HG03520 (cell line): ENCODE measurements around the gene CDH4.
"Not testable (repeated sequence)": the region's sequence is repeated elsewhere in the genome, so short reads cannot be mapped to it uniquely, and the experiment has no call there.

ENCODE experiments used
- ATAC-seq: cut with Tn5 transposase; IDR thresholded peaks from one replicate; pipeline ENCODE4 v1.9.1; 2021; ENCODE audit warnings: mild to moderate bottlenecking, moderate library complexity; ENCODE audit not compliant: unreplicated experiment

Gene CDH4

DNA sequence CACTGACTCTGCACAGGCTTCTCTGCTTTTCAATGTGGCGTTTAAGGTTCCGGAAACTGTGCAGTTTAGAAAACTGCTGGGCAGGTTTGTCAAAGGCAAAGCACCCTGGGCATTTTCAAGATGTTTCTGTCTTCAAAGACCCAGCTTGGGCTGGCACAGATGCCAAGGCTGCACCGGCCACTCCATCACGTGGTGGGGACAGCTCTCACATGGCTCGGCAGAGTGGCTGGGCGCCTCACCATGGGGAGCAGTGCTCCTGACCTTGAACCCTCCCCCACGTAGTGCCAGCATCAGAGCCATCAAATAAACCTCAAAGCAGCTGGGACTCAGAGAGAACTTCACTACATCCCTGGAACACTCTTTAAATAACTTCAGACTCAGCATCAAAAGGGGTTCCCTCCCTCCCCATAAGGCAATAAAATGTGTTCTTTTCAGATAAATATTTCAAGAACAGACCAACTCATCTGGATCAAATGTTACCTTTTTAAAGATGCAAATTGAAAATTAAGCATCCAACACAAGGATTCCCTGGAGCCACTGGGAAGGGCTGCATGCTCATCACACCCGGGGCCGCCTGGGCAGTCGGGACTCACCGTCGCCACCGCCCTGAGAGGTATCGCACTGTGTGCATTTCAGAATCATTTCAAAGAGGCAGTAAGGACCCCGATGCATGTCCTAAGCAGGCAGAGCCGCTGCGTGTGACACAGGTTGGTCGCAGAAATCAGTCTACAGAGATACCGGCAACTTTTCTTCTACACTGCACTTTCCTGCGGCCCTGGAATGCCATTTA, 157.1 kb downstream of the CDH4 start:
- ATAC-seq, result no peak

- ATAC-seq, result no peak
Observed at GRCh38 chr20:61411743-61412142, 159.7 kb downstream of the CDH4 start.

GRCh38 chr20:61413752-61414151, 161.7 kb downstream of the CDH4 start:
- no peak for ATAC-seq

DNA sequence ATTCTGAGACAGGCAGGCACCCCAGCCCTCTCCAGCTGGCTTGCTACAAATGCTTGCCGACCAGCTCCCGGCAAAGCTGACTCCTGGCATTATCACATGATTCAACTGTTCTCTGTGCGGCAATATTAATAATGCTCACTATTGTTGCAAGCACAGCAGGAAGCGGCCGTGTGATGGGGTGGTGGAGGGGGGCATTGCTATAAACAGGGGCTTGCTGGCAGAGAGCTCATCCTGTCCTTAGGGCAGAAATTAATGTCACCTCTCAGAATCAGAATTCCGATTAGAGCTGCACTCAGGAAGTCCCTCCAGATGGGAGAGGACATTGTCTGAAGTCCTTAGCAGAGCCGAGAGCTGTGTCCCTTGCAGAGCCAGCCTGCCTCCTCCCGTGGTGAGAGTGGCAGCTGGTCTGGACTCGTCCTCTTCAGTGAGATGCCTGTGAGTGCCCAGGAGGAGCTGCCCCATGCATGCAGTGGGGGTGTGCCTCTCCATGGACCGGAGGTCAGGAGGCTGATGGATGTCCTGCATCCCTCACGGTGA, 162.5 kb downstream of the CDH4 start:
- ATAC-seq, result no peak

GRCh38 chr20:61416546-61416945, 164.5 kb downstream of the CDH4 start:
- no peak for ATAC-seq

GRCh38 chr20:61417221-61417941, 165.3 kb downstream of the CDH4 start:
- ATAC-seq, result no peak

DNA sequence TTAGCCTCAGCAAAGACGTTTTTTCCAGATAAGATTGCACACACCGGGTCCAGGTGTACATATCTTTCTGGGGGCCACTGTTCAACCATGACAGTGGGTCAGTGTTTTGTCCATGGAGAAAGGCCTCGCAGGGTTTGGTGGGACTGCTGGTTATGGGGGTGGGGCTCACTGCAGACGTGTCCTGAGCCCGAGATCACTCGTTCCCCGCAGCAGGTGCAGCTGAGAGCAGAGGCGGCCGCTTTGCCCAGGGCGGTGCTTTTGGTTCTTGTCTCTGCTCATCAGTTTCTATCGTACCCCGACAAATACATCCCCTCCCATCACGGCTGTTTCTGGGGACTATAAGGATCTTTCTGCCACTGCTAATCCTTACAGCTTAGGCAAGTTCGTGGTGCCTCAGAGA, 166.9 kb downstream of the CDH4 start:
- ATAC-seq, result no peak

GRCh38 chr20:61419501-61419900, 167.4 kb downstream of the CDH4 start:
- ATAC-seq, result no peak

- no peak for ATAC-seq
Observed at GRCh38 chr20:61420056-61420455, 168.0 kb downstream of the CDH4 start.

DNA sequence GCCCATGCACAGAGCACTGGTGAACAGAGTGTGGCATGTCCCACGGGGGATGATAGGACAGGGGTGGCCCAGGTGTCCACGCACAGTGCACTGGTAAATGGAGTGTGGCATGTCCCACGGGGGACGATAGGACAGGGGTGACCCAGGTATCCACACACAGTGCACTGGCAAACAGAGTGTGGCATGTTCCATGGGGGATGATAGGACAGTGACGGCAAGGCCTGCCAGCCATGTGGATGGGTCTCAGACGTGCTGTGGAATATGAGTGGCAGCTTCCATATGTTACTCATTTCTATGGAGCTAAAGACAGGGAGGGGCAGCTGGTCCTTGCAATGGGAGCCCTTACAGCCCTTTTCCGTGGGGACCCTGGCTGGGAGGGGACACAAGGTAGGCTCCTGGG, 168.7 kb downstream of the CDH4 start:
- ATAC-seq, result no peak

DNA sequence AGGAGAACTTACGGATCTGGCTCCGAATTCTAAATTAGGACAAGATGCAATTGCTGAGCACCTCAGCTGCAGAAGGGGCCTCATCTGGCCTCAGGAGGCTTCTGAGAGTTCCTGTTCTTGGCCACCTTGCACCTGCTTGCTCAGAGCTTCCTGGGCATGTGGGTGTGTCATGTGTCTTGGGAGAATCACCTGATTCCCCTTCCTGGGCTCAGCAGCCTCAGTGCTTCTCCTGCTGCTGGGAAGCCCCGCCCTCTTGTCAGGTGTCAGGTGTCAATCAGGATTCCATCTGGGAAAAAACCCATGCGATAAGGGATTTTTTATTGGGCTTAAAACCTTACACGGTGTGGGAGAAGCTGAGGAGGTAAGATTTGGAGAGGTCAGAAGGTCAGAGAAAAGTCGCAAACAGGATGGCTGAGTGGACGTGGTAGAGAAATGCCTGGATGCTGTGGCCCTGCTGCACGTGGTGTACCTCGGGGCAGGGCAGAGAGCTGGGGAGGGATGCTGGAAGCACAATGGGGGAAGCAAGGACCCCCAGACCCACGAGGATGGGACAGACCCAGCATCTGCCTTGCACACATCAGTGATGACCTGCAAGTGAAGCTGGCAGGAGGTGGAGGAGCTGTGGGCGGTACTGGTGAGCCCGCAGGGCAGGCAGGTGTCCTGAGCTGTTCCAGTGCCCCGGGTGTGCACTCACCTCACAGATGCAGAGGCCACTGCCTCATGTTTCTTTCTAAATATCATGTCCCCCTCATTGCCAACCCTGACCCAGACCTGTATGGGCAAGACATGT, 170.8 kb downstream of the CDH4 start:
- ATAC-seq, result no peak

GRCh38 chr20:61424011-61424627, 172.1 kb downstream of the CDH4 start:
- no peak for ATAC-seq

DNA sequence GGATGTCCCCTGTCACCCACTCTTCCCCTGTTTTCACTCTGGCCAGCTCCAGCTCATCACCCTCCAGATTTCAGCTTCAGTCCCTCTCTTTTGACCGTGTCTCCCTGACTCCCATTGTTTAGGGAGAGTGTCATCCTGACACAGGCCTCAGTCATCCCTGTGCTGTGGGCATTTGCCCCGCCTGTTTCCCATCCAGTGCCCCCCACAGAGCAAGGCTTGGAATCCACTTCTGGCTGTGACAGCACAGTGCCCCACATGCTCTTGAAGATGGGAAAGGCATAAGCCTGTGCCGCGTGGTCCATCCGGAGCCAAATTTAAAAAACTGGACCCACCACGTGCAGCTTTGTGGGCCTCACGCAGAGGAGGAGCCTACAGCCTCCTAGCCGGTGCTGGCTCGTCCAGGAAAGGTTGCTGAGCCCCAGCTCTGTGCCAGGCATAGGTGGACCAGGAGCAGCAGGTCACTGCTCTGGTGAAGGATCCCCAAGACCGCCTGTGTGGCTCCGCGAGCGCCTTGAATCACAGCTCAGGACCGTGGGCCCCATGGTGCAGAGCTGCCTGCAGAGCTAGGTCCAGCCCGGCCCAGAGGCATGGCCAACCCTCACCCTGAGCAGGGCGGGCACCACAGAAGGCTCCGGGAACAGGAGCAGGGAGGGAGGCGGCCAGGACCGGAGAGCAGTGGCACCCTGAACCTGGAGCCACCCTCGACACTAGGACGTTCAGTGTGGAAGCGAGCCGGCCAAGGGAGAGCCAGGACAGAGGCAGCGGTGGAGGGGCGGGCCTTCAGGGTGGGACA, 172.8 kb downstream of the CDH4 start:
- no peak for ATAC-seq

- not testable (repeated sequence) for ATAC-seq
Observed at GRCh38 chr20:61425541-61425991, 173.5 kb downstream of the CDH4 start.

DNA sequence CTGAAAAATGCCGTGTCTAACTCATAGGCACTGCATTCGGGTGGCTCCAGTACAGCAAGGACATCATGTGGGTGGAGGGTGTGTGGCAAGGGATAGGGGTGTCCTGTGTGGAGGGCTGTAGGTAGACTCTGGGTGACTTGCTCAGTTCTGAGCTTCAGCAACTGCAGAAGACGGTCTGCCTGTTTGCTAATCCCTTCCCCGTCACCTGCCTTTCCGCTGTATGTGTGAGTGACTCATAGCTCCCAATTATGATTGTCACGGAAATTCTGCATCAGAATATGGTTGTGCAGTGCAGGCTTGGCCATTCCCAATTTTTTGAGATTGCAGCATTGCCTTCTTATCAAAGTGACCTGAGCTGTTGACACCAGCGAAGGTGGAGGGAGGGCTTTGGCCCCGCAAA, 174.3 kb downstream of the CDH4 start:
- no peak for ATAC-seq

DNA sequence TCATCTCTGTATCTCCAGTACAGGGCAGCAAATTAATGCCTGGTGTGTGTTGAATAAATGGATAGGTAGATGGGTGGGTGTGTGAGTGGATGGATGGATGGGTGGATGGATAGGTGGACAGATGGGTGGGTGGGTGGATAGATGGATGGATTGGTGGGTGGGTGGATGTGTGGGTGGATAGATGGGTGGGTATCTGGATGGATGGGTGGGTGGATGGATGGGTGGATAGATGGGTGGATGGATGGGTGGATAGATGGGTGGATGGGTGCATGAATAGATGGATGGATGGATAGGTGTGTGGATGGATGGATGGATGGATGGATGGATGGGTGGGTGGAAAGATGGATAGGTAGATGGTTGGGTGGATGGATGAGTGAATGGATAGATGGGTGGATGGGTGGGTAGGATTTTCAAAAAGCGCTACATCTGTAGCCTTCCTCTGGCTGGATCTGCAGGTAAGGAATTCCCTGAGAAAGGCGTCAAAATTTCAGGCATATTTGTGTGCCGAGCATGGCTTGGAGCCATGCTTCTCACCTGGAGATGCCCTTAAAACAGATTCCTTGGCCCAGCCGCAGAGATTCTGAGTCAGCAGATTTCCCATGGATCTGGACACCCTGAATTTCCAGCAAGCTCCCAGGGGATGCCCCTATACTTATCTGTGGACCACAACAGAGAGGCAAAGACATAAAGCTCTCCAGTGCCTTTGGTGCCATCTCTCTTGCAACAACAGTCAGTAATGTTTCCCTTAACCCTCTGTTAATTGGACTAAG, 177.6 kb downstream of the CDH4 start:
- ATAC-seq, result no peak

DNA sequence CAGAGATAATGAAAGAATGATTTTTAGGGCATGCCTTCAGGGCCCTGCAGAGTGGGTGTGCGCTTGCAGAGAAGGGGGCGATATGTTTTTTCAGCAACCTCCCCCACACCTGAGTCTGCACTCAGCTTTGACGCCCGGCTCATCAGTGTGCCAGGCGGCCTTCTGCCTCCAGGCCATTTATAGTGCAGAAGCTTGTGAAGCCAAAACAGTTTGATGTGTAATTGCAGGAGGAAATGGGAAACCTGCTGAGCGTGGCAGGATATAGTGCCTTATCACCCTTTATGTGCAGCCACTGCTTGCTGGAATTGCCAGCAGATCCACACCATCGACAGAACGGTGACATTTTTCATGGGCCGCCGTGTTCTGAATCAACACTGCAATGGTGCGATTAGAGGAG, 178.2 kb downstream of the CDH4 start:
- ATAC-seq, result no peak

DNA sequence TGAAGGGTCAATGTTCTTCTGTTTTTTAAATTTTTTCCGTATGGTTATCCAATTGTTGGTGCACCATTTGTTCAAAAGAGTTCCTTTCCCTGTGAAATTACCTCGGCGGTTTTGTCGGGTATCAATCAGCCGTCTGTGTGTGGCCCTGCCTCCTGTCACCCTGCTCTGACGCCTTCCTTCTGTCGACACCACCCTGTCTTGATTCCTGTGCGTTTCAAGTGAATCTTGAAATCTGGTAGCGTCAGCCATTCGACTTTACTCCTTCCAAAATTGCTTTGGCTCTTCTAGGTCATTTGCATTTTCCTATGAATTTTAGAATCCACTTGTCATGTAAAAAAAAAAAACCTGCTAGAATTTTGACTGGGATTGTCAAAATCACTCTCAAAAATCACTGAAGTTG, 181.1 kb downstream of the CDH4 start:
- ATAC-seq, result no peak

DNA sequence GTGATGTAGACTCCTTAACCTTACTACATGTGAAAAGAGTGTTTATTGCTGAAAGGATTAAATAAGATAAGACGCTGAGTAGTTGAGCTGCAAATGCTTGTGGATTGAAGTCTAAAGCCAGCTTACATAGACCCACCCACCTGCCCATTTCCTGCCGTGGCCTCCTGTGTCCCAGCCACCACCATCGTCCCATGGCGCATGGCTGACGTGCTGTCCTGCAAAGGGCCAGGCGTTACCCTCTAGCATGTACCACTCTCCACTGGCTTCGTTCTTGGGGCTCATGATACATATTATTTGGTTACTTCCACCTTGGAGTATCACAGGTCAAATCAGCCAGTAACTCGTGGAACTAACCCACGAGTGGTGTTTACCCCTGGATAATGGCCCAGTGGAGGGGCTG, 181.8 kb downstream of the CDH4 start:
- ATAC-seq, result no peak
